ENCODE data around the gene KDM4B. TPM values are rescaled to one million over a fixed set of nuclear protein-coding genes. Genes with fewer than 3 reads are reported as not detected.

The KDM4B gene
- total RNA-seq, 2 experiments from 2014 or later = 44.9 to 47.0 TPM

- no peaks in the 10 kb centered on the region for H3K36me3 Mint-ChIP-seq (ENCODE audit: low read depth)
- no peaks in the 10 kb centered on the region for H3K9me3 Mint-ChIP-seq (ENCODE audit: insufficient read depth)
- H3K27me3 Mint-ChIP-seq (ENCODE audit: low read depth) = no peaks in the 10 kb centered on the region
- ATAC-seq (no peak), DNase-seq (no peak)
- no peak overlapping the region for H3K4me3 Mint-ChIP-seq
- no peaks in the 10 kb centered on the region for H3K4me1 Mint-ChIP-seq (ENCODE audit: low read depth)
- H3K27ac Mint-ChIP-seq = no peak overlapping the region
- CTCF ChIA-PET = interaction anchor here (0.9 kb wide), 1 partner anchor 104 kb away, joined by 4 read pairs; no protein-coding TSS in a partner anchor
- POLR2A ChIA-PET = interaction anchor here (1.3 kb wide), 1 partner anchor 29 kb away, joined by 3 read pairs; no protein-coding TSS in a partner anchor
These were observed 82.0 kb downstream of the KDM4B start for GRCh38 chr19:5050905-5051304.

GRCh38 chr19:5051619-5052018, 82.7 kb downstream of the KDM4B start:
- ATAC-seq (no peak), DNase-seq (no peak)
- CTCF ChIA-PET = interaction anchor here (1.9 kb wide), 1 partner anchor 103 kb away, joined by 6 read pairs; no protein-coding TSS in a partner anchor
- no peak overlapping the region for H3K4me3 Mint-ChIP-seq
- no peak overlapping the region for H3K27ac Mint-ChIP-seq
- no peaks in the 10 kb centered on the region for H3K36me3 Mint-ChIP-seq (ENCODE audit: low read depth)
- no peaks in the 10 kb centered on the region for H3K4me1 Mint-ChIP-seq (ENCODE audit: low read depth)
- POLR2A ChIA-PET = no interaction called here
- no peaks in the 10 kb centered on the region for H3K27me3 Mint-ChIP-seq (ENCODE audit: low read depth)
- no peaks in the 10 kb centered on the region for H3K9me3 Mint-ChIP-seq (ENCODE audit: insufficient read depth)

- POLR2A ChIA-PET = interaction anchor here (0.6 kb wide), 1 partner anchor 250 kb away, joined by 3 read pairs; no protein-coding TSS in a partner anchor
These were observed 83.6 kb downstream of the KDM4B start for GRCh38 chr19:5052515-5052914.

GRCh38 chr19:5052945-5053485, 84.1 kb downstream of the KDM4B start:
- ATAC-seq = no peak
- no peak for DNase-seq
- no peak overlapping the region for H3K4me3 Mint-ChIP-seq
- ChIA-PET CTCF (interaction anchor here (1.0 to 1.9 kb wide), 2 partner anchors 85 to 101 kb away, joined by 4 to 6 read pairs; no protein-coding TSS in a partner anchor), POLR2A (interaction anchor here (0.6 kb wide), 1 partner anchor 251 kb away, joined by 3 read pairs; no protein-coding TSS in a partner anchor)
- H3K9me3 Mint-ChIP-seq (ENCODE audit: insufficient read depth) = no peaks in the 10 kb centered on the region
- H3K36me3 Mint-ChIP-seq (ENCODE audit: low read depth) = no peaks in the 10 kb centered on the region
- H3K27ac Mint-ChIP-seq = no peak overlapping the region
- no peaks in the 10 kb centered on the region for H3K27me3 Mint-ChIP-seq (ENCODE audit: low read depth)
- no peaks in the 10 kb centered on the region for H3K4me1 Mint-ChIP-seq (ENCODE audit: low read depth)

More at GRCh38 chr19:5052515-5052914, 83.6 kb downstream of the KDM4B start:
- Mint-ChIP-seq H3K4me3 (no peak overlapping the region), H3K36me3 (ENCODE audit: low read depth) (no peaks in the 10 kb centered on the region), H3K27ac (no peak overlapping the region), H3K27me3 (ENCODE audit: low read depth) (no peaks in the 10 kb centered on the region), H3K4me1 (ENCODE audit: low read depth) (no peaks in the 10 kb centered on the region), H3K9me3 (ENCODE audit: insufficient read depth) (no peaks in the 10 kb centered on the region)
- CTCF ChIA-PET = interaction anchor here (0.8 to 1.9 kb wide), 3 partner anchors 86 to 102 kb away, joined by 3 to 6 read pairs (median 3); no protein-coding TSS in a partner anchor
- ATAC-seq = no peak
- no peak for DNase-seq

- no peak overlapping the region for H3K27ac Mint-ChIP-seq
- no peaks in the 10 kb centered on the region for H3K4me1 Mint-ChIP-seq (ENCODE audit: low read depth)
- H3K9me3 Mint-ChIP-seq (ENCODE audit: insufficient read depth) = no peaks in the 10 kb centered on the region
- ATAC-seq (no peak), DNase-seq (no peak)
- CTCF ChIA-PET = interaction anchor here (1.0 kb wide), 1 partner anchor 85 kb away, joined by 4 read pairs; no protein-coding TSS in a partner anchor
- H3K4me3 Mint-ChIP-seq = no peak overlapping the region
- no peaks in the 10 kb centered on the region for H3K27me3 Mint-ChIP-seq (ENCODE audit: low read depth)
- H3K36me3 Mint-ChIP-seq (ENCODE audit: low read depth) = no peaks in the 10 kb centered on the region
- POLR2A ChIA-PET = no interaction called here
These were observed 84.7 kb downstream of the KDM4B start for GRCh38 chr19:5053661-5054060.

GRCh38 chr19:5054551-5055456, 85.9 kb downstream of the KDM4B start:
- CTCF ChIA-PET = no interaction called here
- no peak for DNase-seq
- H3K27ac Mint-ChIP-seq = no peak overlapping the region
- POLR2A ChIA-PET = no interaction called here
- no peaks in the 10 kb centered on the region for H3K36me3 Mint-ChIP-seq (ENCODE audit: low read depth)
- no peaks in the 10 kb centered on the region for H3K4me1 Mint-ChIP-seq (ENCODE audit: low read depth)
- H3K27me3 Mint-ChIP-seq (ENCODE audit: low read depth) = no peaks in the 10 kb centered on the region
- H3K9me3 Mint-ChIP-seq (ENCODE audit: insufficient read depth) = no peaks in the 10 kb centered on the region
- ATAC-seq = no peak
- H3K4me3 Mint-ChIP-seq = no peak overlapping the region

- CTCF ChIA-PET = no interaction called here
These were observed 86.5 kb downstream of the KDM4B start for GRCh38 chr19:5055457-5055776.

GRCh38 chr19:5057860-5058259, 88.9 kb downstream of the KDM4B start:
- peaks cover 14% of the 10 kb centered on the region for H3K36me3 Mint-ChIP-seq (ENCODE audit: low read depth)
- ChIA-PET CTCF (no interaction called here), POLR2A (no interaction called here)
- peaks cover 13% of the 10 kb centered on the region for H3K9me3 Mint-ChIP-seq (ENCODE audit: insufficient read depth)
- H3K27me3 Mint-ChIP-seq (ENCODE audit: low read depth) = no peaks in the 10 kb centered on the region
- no peaks in the 10 kb centered on the region for H3K4me1 Mint-ChIP-seq (ENCODE audit: low read depth)
- DNase-seq = no peak
- ATAC-seq = no peak
- H3K4me3 Mint-ChIP-seq = no peak overlapping the region
- no peak overlapping the region for H3K27ac Mint-ChIP-seq

More at GRCh38 chr19:5055457-5055776, 86.5 kb downstream of the KDM4B start:
- Mint-ChIP-seq H3K27ac (no peak overlapping the region), H3K36me3 (ENCODE audit: low read depth) (no peaks in the 10 kb centered on the region), H3K4me1 (ENCODE audit: low read depth) (no peaks in the 10 kb centered on the region), H3K27me3 (ENCODE audit: low read depth) (no peaks in the 10 kb centered on the region), H3K9me3 (ENCODE audit: insufficient read depth) (no peaks in the 10 kb centered on the region), H3K4me3 (no peak overlapping the region)
- POLR2A ChIA-PET = no interaction called here
- DNase-seq (no peak), ATAC-seq (no peak)

GRCh38 chr19:5058521-5059212, 89.8 kb downstream of the KDM4B start:
- H3K9me3 Mint-ChIP-seq (ENCODE audit: insufficient read depth) = peaks cover 18% of the 10 kb centered on the region
- H3K27me3 Mint-ChIP-seq (ENCODE audit: low read depth) = no peaks in the 10 kb centered on the region
- no peak overlapping the region for H3K4me3 Mint-ChIP-seq
- no peaks in the 10 kb centered on the region for H3K4me1 Mint-ChIP-seq (ENCODE audit: low read depth)
- peaks cover 22% of the 10 kb centered on the region for H3K36me3 Mint-ChIP-seq (ENCODE audit: low read depth)
- H3K27ac Mint-ChIP-seq = no peak overlapping the region
- DNase-seq (no peak), ATAC-seq (no peak)
- ChIA-PET CTCF (no interaction called here), POLR2A (no interaction called here)

- DNase-seq (no peak), ATAC-seq (no peak)
- Mint-ChIP-seq H3K4me3 (no peak overlapping the region), H3K27me3 (ENCODE audit: low read depth) (no peaks in the 10 kb centered on the region), H3K36me3 (ENCODE audit: low read depth) (peaks cover 22% of the 10 kb centered on the region), H3K9me3 (ENCODE audit: insufficient read depth) (peaks cover 18% of the 10 kb centered on the region), H3K27ac (no peak overlapping the region), H3K4me1 (ENCODE audit: low read depth) (no peaks in the 10 kb centered on the region)
- ChIA-PET POLR2A (no interaction called here), CTCF (no interaction called here)
These were observed 90.3 kb downstream of the KDM4B start for GRCh38 chr19:5059213-5059574.

GRCh38 chr19:5059793-5060192, 90.9 kb downstream of the KDM4B start:
- DNase-seq = no peak
- no peak for ATAC-seq
- Mint-ChIP-seq H3K36me3 (ENCODE audit: low read depth) (peaks cover 22% of the 10 kb centered on the region), H3K27ac (no peak overlapping the region), H3K4me1 (ENCODE audit: low read depth) (no peaks in the 10 kb centered on the region), H3K4me3 (no peak overlapping the region), H3K9me3 (ENCODE audit: insufficient read depth) (peaks cover 18% of the 10 kb centered on the region), H3K27me3 (ENCODE audit: low read depth) (no peaks in the 10 kb centered on the region)
- ChIA-PET POLR2A (no interaction called here), CTCF (no interaction called here)

GRCh38 chr19:5062195-5062594, 93.3 kb downstream of the KDM4B start:
- ChIA-PET POLR2A (no interaction called here), CTCF (no interaction called here)
- DNase-seq (no peak), ATAC-seq (no peak)
- no peaks in the 10 kb centered on the region for H3K27me3 Mint-ChIP-seq (ENCODE audit: low read depth)
- no peak overlapping the region for H3K27ac Mint-ChIP-seq
- H3K4me1 Mint-ChIP-seq (ENCODE audit: low read depth) = no peaks in the 10 kb centered on the region
- H3K36me3 Mint-ChIP-seq (ENCODE audit: low read depth) = peaks cover 22% of the 10 kb centered on the region
- H3K4me3 Mint-ChIP-seq = no peak overlapping the region
- peaks cover 18% of the 10 kb centered on the region for H3K9me3 Mint-ChIP-seq (ENCODE audit: insufficient read depth)
